Spleen (tissue), 11 donors: ENCODE results near the gene INSL3. TPM values are rescaled to one million over a fixed set of nuclear protein-coding genes. Genes with fewer than 3 reads are reported as not detected.

Source experiments
- DNase-seq: peaks from one replicate; pipeline ENCODE4 v3.0.0-alpha.2; 2020
- H3K27ac ChIP-seq, 8 donors: fragments of 200-600 bp; sonication (generic) in 7 of 8; 1 replicate in 4 of 8; 2 replicates in 4 of 8; pipeline versions ENCODE4 v1.5.0 to v1.8.0; 2016 to 2021; ENCODE audit warnings: inconsistent platforms in 4 of 8, mild to moderate bottlenecking in 4 of 8, moderate library complexity in 1 of 8
- H3K27me3 ChIP-seq, 7 donors: fragments of 200-600 bp; sonication (generic) in 6 of 7; replicated peaks in 1 of 7; 1 replicate in 4 of 7; 2 replicates in 3 of 7; pipeline versions ENCODE4 v1.5.0 to v1.8.0; 2016 to 2021; ENCODE audit warnings: inconsistent platforms in 3 of 7, mild to moderate bottlenecking in 1 of 7
- H3K36me3 ChIP-seq, 6 donors: fragments of 200-600 bp; sonication (generic) in 5 of 6; 1 replicate in 4 of 6; 2 replicates in 2 of 6; pipeline versions ENCODE4 v1.5.0 to v1.8.0; 2016 to 2021; ENCODE audit warnings: inconsistent platforms in 2 of 6
- H3K4me1 ChIP-seq, 6 donors: fragments of 200-600 bp; sonication (generic) in 5 of 6; 1 replicate in 3 of 6; 2 replicates in 3 of 6; pipeline versions ENCODE4 v1.5.0 to v1.8.0; 2016 to 2021; ENCODE audit warnings: inconsistent platforms in 3 of 6
- H3K4me3 ChIP-seq, 8 donors: fragments of 200-600 bp; sonication (generic) in 7 of 8; 1 replicate in 4 of 8; 2 replicates in 4 of 8; pipeline versions ENCODE4 v1.5.0 to v1.8.0; 2016 to 2021; ENCODE audit warnings: inconsistent platforms in 4 of 8, mild to moderate bottlenecking in 4 of 8, moderate library complexity in 2 of 8
- H3K9me3 ChIP-seq, 8 donors: fragments of 200-600 bp; sonication (generic) in 7 of 8; 1 replicate in 4 of 8; 2 replicates in 4 of 8; pipeline versions ENCODE4 v1.5.0 to v1.8.0; 2016 to 2021; ENCODE audit warnings: inconsistent platforms in 4 of 8
- POLR2A ChIP-seq, 3 donors: fragments of 450-650 bp; IDR thresholded peaks; one replicate each; pipeline ENCODE4 v1.5.1; 2017; ENCODE audit warnings: antibody characterized with exemption in 3 of 3, mild to moderate bottlenecking in 1 of 3
- POLR2AphosphoS5 ChIP-seq, 3 donors: sonication (generic); formaldehyde crosslinking; IDR thresholded peaks; one replicate each; pipeline ENCODE4 v1.5.1; 2017; ENCODE audit warnings: antibody characterized with exemption in 3 of 3
- WGBS, 5 donors: extraction: QIAGEN DNeasy Blood & Tissue Kit in 3 of 5; methylation state at CpG; one replicate each; pipeline versions ENCODE4 v1.1.5 to v1.1.7; 2013 to 2018; 5-methylcytosine and 5-hydroxymethylcytosine counted together
- intact Hi-C: fragments of 100-400 bp; cut with DNase I; formaldehyde crosslinking; loops from one replicate; pipeline ENCODE4 v1.15.0; 2023; ENCODE audit warnings: low total_unique reads
- polyA plus RNA-seq, 3 donors: library from polyadenylated mRNA; stranded (reverse); fragments of 200-250 nt; gene quantifications; one replicate each; pipeline ENCODE4 v1.2.1, GENCODE V29; 2013
- total RNA-seq, 7 donors: library from RNA; depleted of rRNA in 3 of 7; stranded (reverse); fragments of >200 nt in 3 of 7; fragmentation: NEBNext Ultra II Directional in 4 of 7; extraction: Animal tissue kit (Norgen Biotek cat#: 25700) in 4 of 7; gene quantifications; one replicate each; pipeline versions ENCODE4 v1.1.0 to v1.2.1, GENCODE V29; 2016 to 2021
- TF ChIP-seq, protein P1 (sequence below), 11 experiments: fragments of 200-600 bp in 7 of 11; fragments of 450-650 bp in 4 of 11; sonication (generic) in 4 of 11; IDR thresholded peaks in 8 of 11; conservative IDR thresholded peaks in 3 of 11; 1 replicate in 7 of 11; 2 replicates in 4 of 11; pipeline versions ENCODE4 v1.4.0 to v1.8.0; 2016 to 2021; ENCODE audit warnings: antibody characterized with exemption in 11 of 11, inconsistent platforms in 4 of 11, mild to moderate bottlenecking in 1 of 11
- donor health status: healthy with polysubstance abuse.
- donor health status: DM: no; HTN: no; CAD: no; lungs with moderate emphysema.
- donor health status: DM: no; HTN: no; CAD: no.
- donor health status: Bipolar disorder and iron deficiency.
- donor health status: healthy.
- donor health status: DM: no; HTN: no; CAD: no.
- donor health status: DM: yes; HTN: yes; CAD: no.

The INSL3 gene
- total and polyA plus RNA-seq, 10 donors: 2.1 to 6.3 (median 3.0) TPM

DNA sequence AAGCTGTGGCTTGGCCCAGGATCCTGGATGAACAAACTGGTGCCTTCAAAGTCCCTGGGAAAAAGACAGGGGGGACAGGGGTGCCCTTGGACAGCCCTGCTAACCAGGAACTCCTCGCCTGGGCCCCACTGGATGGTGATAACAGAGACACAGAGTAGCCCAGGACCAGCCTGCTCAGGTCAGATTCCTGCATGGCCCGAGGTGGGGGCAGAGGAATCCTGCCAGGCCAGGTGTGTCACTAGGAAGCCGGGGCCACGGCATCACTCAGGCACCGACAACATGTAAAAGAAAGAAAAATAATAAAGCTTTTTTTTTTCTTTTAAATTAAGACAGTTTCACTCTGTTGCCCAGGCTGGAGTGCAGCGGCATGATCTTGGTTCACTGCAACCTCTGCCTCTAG is 32.7 kb upstream of the INSL3 start:
- no peaks in the 10 kb centered on the region for H3K27me3 ChIP-seq
- H3K4me1 ChIP-seq: peaks cover 25 to 49% (median 39%) of the 10 kb centered on the region in 6 donors
- intact Hi-C loops: loop anchor here (5.0 kb wide), 1 partner anchor 147 kb away; no protein-coding TSS in a partner anchor
- no peak for TF ChIP-seq POLR2A (IDR thresholded peaks at IDR 0.05)
- TF ChIP-seq, protein P1, sequence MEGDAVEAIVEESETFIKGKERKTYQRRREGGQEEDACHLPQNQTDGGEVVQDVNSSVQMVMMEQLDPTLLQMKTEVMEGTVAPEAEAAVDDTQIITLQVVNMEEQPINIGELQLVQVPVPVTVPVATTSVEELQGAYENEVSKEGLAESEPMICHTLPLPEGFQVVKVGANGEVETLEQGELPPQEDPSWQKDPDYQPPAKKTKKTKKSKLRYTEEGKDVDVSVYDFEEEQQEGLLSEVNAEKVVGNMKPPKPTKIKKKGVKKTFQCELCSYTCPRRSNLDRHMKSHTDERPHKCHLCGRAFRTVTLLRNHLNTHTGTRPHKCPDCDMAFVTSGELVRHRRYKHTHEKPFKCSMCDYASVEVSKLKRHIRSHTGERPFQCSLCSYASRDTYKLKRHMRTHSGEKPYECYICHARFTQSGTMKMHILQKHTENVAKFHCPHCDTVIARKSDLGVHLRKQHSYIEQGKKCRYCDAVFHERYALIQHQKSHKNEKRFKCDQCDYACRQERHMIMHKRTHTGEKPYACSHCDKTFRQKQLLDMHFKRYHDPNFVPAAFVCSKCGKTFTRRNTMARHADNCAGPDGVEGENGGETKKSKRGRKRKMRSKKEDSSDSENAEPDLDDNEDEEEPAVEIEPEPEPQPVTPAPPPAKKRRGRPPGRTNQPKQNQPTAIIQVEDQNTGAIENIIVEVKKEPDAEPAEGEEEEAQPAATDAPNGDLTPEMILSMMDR (IDR thresholded peaks at IDR 0.05 in 8 of 11, conservative IDR thresholded peaks at IDR 0.05 in 3 of 11): no peak
- DNase-seq: no peak
- H3K4me3 ChIP-seq: no peak overlapping the region
- WGBS, 5 donors: 88 to 95% (median 93%) methylated on average over 6 of the region's 6 CpGs
- no peak overlapping the region for H3K27ac ChIP-seq
- no peaks in the 10 kb centered on the region for H3K36me3 ChIP-seq
- no peaks in the 10 kb centered on the region for H3K9me3 ChIP-seq

DNA sequence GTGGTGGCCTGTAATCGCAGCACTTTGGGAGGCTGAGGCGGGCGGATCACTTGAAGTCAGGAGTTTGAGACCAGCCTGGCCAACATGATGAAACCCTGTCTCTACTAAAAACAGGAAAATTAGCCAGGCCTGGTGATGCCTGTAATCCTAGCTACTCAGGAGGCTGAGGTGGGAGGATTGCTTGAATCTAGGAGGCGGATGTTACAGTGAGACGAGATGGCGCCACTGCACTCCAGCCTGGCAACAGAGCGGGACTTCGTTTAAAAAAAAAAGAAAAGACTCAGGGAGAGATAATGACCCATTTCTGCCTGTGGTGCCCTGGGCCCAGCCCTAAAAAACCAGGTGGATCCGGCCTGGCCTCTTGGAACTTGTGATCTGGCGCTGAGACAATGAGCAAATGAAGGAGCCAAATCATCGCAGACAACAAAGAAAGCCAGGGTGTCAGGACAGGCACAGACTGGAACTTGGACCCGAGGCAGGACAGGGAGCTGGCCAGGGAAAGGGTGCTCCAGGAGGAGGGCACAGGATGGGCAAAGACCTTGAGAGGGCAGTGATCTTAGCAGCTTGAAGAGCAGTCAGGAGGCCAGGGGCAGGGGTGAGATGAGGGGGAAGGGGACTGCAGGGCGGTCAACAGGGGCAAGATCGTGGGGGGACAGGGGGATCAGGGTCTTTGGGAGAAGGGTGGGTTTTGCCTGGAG is 27.4 kb upstream of the INSL3 start:
- Histone ChIP-seq H3K4me1 (peaks cover 55 to 87% (median 79%) of the 10 kb centered on the region in 6 donors), H3K27ac (peak overlapping the region; percentile 94 to 100 (median 97)), H3K36me3 (peaks cover 0 to 10% (median 7%) of the 10 kb centered on the region in 6 donors), H3K27me3 (no peaks in the 10 kb centered on the region), H3K9me3 (no peaks in the 10 kb centered on the region), H3K4me3 (peak overlapping the region in 3 of 8 donors; percentile 57 to 86 (median 58))
- no peak for DNase-seq
- WGBS, 5 donors: 51 to 73% (median 68%) methylated on average over 14 of the region's 14 CpGs
- intact Hi-C loops: no loop called here
- TF ChIP-seq POLR2AphosphoS5 (IDR thresholded peaks at IDR 0.05): peak in 2 of 3 donors; percentile 20 to 21
- no peak for TF ChIP-seq POLR2A (IDR thresholded peaks at IDR 0.05)
- TF ChIP-seq, protein P1 (IDR thresholded peaks at IDR 0.05 in 8 of 11, conservative IDR thresholded peaks at IDR 0.05 in 3 of 11): no peak

DNA sequence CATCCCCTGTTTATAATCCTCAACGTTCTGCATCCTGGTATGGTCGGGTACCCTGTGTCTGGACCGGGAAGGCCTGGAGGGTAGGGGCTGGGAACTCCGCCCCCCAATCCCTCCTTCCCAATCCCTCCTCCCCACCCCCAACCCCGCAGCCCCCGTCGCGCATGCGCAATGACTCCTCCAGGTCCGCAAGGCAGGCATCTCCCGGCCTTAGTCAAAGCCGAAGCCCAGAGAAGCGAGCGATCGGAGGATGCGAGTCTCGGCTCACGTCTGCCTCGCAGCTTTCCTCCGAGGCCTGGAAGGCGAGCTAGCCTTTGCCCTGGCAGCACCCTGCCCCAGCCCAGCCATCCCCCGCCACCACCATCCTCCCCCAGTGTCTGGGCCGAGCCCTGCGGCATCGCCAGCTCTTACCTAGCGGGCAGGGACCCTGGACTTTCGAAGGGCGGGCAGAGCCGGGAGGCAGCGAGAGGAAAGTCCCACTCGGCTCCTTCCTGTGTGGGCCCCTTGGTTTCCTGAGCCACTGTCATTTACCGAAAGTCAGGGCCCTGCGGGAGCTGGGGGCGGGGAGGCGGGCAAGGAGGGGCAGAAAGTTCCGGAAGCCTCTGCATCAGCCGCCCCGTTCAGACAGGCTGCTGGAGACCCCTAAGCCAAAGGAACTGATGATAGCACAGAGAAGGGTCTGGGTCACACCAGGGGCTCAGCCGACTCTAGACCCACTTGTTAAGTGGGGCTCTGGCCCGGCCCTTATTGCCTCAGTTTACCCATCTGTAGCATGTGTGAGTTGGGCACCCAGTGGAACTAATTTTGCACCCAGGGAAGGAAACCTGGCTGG is 26.4 kb upstream of the INSL3 start, which contains the start of gene JAK3:
Gene JAK3 (minus strand): TSS at position 445 of the 829 bp plus-strand sequence. CDS start 3,565 bp downstream, outside the sequence.
- H3K27ac ChIP-seq: peak within 1 kb of the TSS; percentile 94 to 100 (median 97)
- TF ChIP-seq POLR2A (IDR thresholded peaks at IDR 0.05): no peak
- TF ChIP-seq, protein P1 (IDR thresholded peaks at IDR 0.05 in 8 of 11, conservative IDR thresholded peaks at IDR 0.05 in 3 of 11): peak in 1 of 11 experiments; percentile 21
- peak; percentile 88 to 92 (median 90) for TF ChIP-seq POLR2AphosphoS5 (IDR thresholded peaks at IDR 0.05)
- H3K27me3 ChIP-seq: no peaks in the 10 kb centered on the region
- intact Hi-C loops: no loop called here
- peak within 1 kb of the TSS; percentile 34 to 86 (median 58) for H3K4me3 ChIP-seq
- H3K9me3 ChIP-seq: no peaks in the 10 kb centered on the region
- H3K36me3 ChIP-seq: peaks cover 0 to 20% (median 17%) of the 10 kb centered on the region in 6 donors
- WGBS, 5 donors: 0 to 4% (median 1%) methylated on average over 11 to 40 of the region's 40 CpGs
- peak; percentile 94 for DNase-seq
- H3K4me1 ChIP-seq: peaks cover 55 to 97% (median 87%) of the 10 kb centered on the region in 6 donors
